Measurements from ENCODE around the gene TOB2. TPM values are rescaled to one million over a fixed set of nuclear protein-coding genes. Genes with fewer than 3 reads are reported as not detected.
"Not testable (repeated sequence)": the region's sequence is repeated elsewhere in the genome, so short reads cannot be mapped to it uniquely, and the experiment has no call there.

The TOB2 gene
- total RNA-seq, 1 experiment from 2014 or later: 23.8 TPM

- no peak for DNase-seq (ENCODE audit: low read depth)
Observed at GRCh38 chr22:41429951-41430332, 16.7 kb downstream of the TOB2 start.

GRCh38 chr22:41429232-41429950 lies 17.2 kb downstream of the TOB2 start:
- DNase-seq (ENCODE audit: low read depth): no peak

- no peak for DNase-seq (ENCODE audit: low read depth)
Observed at GRCh38 chr22:41425660-41426365, 20.8 kb downstream of the TOB2 start.

- no peak for DNase-seq (ENCODE audit: low read depth)
Observed at GRCh38 chr22:41418717-41419116, 27.9 kb downstream of the TOB2 start.

GRCh38 chr22:41417622-41418390 lies 28.8 kb downstream of the TOB2 start:
- DNase-seq (ENCODE audit: low read depth): no peak

- no peak for DNase-seq (ENCODE audit: low read depth)
Observed at GRCh38 chr22:41415554-41415953, 31.0 kb downstream of the TOB2 start.

- DNase-seq (ENCODE audit: low read depth): no peak
Observed at GRCh38 chr22:41411021-41411851, 35.4 kb downstream of the TOB2 start.

- no peak for DNase-seq (ENCODE audit: low read depth)
Observed at GRCh38 chr22:41410311-41410751, 36.3 kb downstream of the TOB2 start.

- no peak for DNase-seq (ENCODE audit: low read depth)
Observed at GRCh38 chr22:41408665-41409064, 37.9 kb downstream of the TOB2 start.

GRCh38 chr22:41407433-41407832 lies 39.2 kb downstream of the TOB2 start:
- no peak for DNase-seq (ENCODE audit: low read depth)

- DNase-seq (ENCODE audit: low read depth): no peak
Observed at GRCh38 chr22:41406410-41406809, 40.2 kb downstream of the TOB2 start.

GRCh38 chr22:41405588-41405987 lies 41.0 kb downstream of the TOB2 start:
- DNase-seq (ENCODE audit: low read depth): no peak

GRCh38 chr22:41403532-41404318 lies 42.9 kb downstream of the TOB2 start:
- peak; percentile 93 for DNase-seq (ENCODE audit: low read depth)

- DNase-seq (ENCODE audit: low read depth): not testable (repeated sequence)
Observed at GRCh38 chr22:41402851-41403250, 43.8 kb downstream of the TOB2 start.

- DNase-seq (ENCODE audit: low read depth): peak; percentile 54
Observed at GRCh38 chr22:41401781-41402648, 44.6 kb downstream of the TOB2 start.

- no peak for DNase-seq (ENCODE audit: low read depth)
Observed at GRCh38 chr22:41398921-41399320, 47.7 kb downstream of the TOB2 start.

GRCh38 chr22:41397143-41397811 lies 49.3 kb downstream of the TOB2 start:
- DNase-seq (ENCODE audit: low read depth): no peak

- DNase-seq (ENCODE audit: low read depth): no peak
Observed at GRCh38 chr22:41395531-41396240, 50.9 kb downstream of the TOB2 start.

Measured in HT1080 (cell line).